Fibroblast of pulmonary artery (primary cell): ENCODE measurements around the gene SENP1.

Experiments used
- DNase-seq: peaks from one replicate; pipeline ENCODE4 v3.0.0-alpha.2; 2010; ENCODE audit warnings: low read depth
- H3K4me3 ChIP-seq: replicated peaks from 2 replicates; pipeline ENCODE4 v1.5.1; 2011; ENCODE audit warnings: low read depth, mild to moderate bottlenecking, control low read depth, low read length, moderate library complexity
- CTCF ChIP-seq: IDR thresholded peaks from 2 replicates; pipeline ENCODE4 v1.5.1; 2011; ENCODE audit warnings: mild to moderate bottlenecking, control low read depth, low read length, inconsistent platforms; ENCODE audit errors: missing control alignments

SENP1 gene

GRCh38 chr12:48039151-48039550, 66.7 kb downstream of the SENP1 start:
- no peak for TF ChIP-seq CTCF
- DNase-seq = no peak
- no peak overlapping the region for H3K4me3 ChIP-seq

DNA sequence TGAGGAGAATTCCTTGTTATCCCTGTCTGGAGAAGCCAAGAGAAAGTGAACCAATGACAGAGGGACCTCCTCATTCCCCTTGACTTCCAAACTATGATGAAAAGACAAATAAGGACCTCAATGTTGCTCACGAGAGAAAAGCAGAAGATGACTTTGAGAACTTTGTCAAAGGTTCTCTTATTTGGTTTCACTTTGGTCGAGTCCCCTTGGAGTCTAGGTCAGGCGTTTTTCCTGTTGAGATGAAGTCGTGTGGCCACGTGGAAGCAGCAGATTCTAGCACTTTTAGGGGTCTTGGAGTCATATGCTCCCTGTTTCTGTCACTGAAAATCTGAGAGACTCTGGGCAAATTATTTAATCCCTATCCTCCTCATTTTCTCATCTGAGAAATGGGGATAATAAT, 67.8 kb downstream of the SENP1 start:
- no peak overlapping the region for H3K4me3 ChIP-seq
- no peak for DNase-seq
- no peak for TF ChIP-seq CTCF

- no peak for TF ChIP-seq CTCF
- DNase-seq = peak; percentile 42
- H3K4me3 ChIP-seq = no peak overlapping the region
Observed at GRCh38 chr12:48037267-48037915, 68.5 kb downstream of the SENP1 start.

DNA sequence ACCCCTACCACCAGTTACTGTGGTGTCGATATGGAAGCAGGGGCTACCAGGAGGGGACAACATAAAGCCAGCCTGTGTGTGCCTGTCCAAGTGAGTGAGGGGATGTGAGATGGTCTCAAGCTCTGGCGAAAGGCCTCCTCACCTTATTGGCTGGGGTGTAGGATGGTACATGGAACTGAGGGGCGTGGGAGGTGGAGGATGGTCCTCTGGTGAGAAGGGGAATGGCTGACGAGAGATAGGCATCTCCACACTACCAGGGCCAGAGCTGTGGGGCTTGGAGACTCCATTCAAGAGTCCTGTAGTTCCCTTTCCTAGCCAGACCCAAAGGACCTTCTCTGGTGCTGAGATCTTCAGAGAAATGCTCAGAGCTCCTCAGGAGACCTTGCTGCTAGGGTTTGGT, 69.1 kb downstream of the SENP1 start:
- no peak overlapping the region for H3K4me3 ChIP-seq
- DNase-seq = no peak
- no peak for TF ChIP-seq CTCF

GRCh38 chr12:48034835-48035805, 70.8 kb downstream of the SENP1 start:
- DNase-seq = no peak
- H3K4me3 ChIP-seq = no peak overlapping the region
- no peak for TF ChIP-seq CTCF

GRCh38 chr12:48033451-48033850, 72.4 kb downstream of the SENP1 start:
- no peak for DNase-seq
- TF ChIP-seq CTCF = no peak
- H3K4me3 ChIP-seq = no peak overlapping the region

GRCh38 chr12:48032597-48032996, 73.3 kb downstream of the SENP1 start:
- no peak overlapping the region for H3K4me3 ChIP-seq
- no peak for DNase-seq
- no peak for TF ChIP-seq CTCF
